Right ventricle myocardium superior (tissue), 1 donor: ENCODE data around the gene THTPA. TPM values are rescaled to one million over a fixed set of nuclear protein-coding genes. Genes with fewer than 3 reads are reported as not detected.
"Not testable (repeated sequence)": the region's sequence is repeated elsewhere in the genome, so short reads cannot be mapped to it uniquely, and the experiment has no call there.

Source experiments
- ATAC-seq: fragments of 200-7000 bp; cut with Tn5 transposase; one replicate; pipeline ENCODE4 v1.9.1; 2020; ENCODE audit warnings: mild to moderate bottlenecking; ENCODE audit not compliant: poor library complexity
- DNase-seq: peaks from one replicate; pipeline ENCODE4 v3.0.0-alpha.2; 2020
- intact Hi-C: fragments of 100-400 bp; cut with DNase I; formaldehyde crosslinking; loops from one replicate; pipeline ENCODE4 v1.11.2; 2022
- total RNA-seq: library from RNA; stranded (reverse); fragmentation: NEBNext Ultra II Directional; extraction: Animal tissue kit (Norgen Biotek cat#: 25700); gene quantifications from one replicate; pipeline ENCODE4 v1.2.1, GENCODE V29; 2021
- donor health status: DM: no; HTN: yes; CAD: no; lungs with severe emphysema.

Gene THTPA
- total RNA-seq, 1 donor from 2014 or later, result 15.4 TPM

DNA sequence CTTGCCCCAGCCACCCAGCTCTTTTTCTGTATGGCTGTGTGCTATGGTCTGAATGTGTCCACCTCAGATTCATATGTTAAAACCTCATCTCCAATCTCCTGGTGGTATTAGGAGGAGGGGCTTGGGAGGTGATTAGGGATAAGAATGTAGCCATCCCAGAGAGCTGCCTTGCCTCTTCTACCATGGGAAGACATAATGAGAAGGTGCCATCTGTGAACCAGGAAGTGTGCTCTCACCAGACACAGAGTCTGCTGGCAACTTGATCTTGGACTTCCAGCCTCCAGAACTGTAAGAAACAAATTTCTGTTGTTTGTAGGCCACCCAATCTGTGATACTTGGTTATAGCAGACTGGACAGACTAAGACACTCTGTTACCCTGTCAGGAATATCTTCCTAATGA is 45.4 kb downstream of the THTPA start:
- DNase-seq (no peak), ATAC-seq (no peak)
- intact Hi-C loops, result no loop called here

GRCh38 chr14:23601845-23602180 is 45.7 kb downstream of the THTPA start:
- intact Hi-C loops, result no loop called here
- ATAC-seq (no peak), DNase-seq (no peak)

- intact Hi-C loops, result no loop called here
- peak; percentile 54 for ATAC-seq
- DNase-seq, result no peak
Measured at GRCh38 chr14:23602181-23603095, 46.4 kb downstream of the THTPA start.

- intact Hi-C loops, result no loop called here
- ATAC-seq, result no peak
- DNase-seq, result no peak
Measured at GRCh38 chr14:23603103-23603502, 47.0 kb downstream of the THTPA start.

GRCh38 chr14:23604148-23604547 is 48.1 kb downstream of the THTPA start:
- no peak for ATAC-seq
- no peak for DNase-seq
- intact Hi-C loops, result no loop called here

DNA sequence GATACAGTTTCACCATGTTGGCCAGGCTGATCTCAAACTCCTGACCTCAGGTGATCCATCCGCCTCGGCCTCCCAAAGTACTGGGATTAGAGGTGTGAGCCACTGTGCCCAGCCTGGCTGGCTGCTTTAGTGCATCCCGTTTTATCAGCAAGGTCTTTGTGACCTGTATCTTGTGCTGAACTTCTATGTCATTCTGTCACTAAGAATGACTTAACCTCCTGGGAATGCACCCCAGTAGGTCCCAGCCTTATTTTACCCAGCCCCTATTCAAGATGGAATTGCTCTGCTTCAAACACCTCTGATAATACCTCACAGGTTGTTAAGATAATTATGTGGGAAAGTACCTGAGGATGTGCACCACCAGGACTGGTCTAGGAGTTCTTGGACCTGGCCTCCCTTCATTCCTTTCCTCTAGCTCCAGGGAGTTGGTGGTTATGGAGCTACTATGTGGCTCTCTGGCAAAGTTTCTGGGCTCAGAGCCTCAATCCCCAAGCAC is 48.7 kb downstream of the THTPA start:
- ATAC-seq (no peak), DNase-seq (no peak)
- intact Hi-C loops, result no loop called here

DNA sequence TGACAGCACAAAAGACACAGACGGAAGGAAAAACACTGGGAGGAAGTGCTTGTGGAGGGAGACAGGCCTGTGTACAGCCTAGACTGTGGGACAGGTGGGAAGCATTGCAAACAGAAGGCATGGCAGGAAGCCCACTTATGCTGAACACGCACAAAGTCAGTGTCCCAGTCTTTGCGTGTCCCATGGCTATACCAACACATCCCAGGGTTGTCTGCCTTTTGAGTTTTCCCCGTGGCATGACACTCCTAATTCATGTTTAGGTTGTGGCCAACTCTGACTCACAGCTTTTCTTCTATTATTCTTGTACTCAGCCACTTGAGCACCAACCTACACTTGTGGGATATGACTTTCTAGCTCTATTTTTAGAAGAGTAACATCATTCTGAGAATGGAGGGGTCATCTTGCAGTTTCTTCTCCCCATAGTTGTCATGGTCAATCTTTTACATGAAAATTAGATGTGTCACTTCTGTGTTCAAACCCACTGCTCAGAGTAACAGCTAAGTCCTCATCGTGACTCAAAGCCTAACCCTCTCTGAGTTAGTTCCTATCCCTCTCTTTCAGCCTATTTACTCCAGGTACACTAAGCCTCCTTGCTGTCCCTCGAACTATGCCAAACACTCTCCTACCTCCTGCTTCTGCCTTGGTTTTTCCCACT is 50.0 kb downstream of the THTPA start:
- ATAC-seq (no peak), DNase-seq (no peak)
- intact Hi-C loops, result no loop called here

DNA sequence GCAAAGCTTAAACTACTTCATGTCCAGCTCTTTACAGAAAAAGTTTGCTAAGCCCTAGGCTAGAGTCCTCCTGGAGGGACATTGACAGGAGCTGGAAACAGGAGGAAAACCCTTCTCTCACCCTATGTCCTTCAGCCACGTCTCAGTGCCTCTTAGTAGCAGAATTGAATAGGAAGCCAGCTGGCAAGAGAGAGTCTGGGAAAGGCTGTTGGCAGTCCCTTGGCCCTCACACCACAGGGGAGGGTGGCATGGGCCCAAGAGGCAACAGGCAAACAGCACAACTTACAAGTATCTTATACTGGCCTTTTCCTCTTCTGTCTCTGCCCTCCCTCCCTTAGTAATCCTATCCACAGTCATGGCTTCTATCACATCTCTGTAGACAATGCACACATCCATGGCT is 52.4 kb downstream of the THTPA start:
- peak; percentile 64 for DNase-seq
- intact Hi-C loops, result no loop called here
- peak; percentile 85 for ATAC-seq

- ATAC-seq, result no peak
- no peak for DNase-seq
Measured at GRCh38 chr14:23609001-23609400, 52.9 kb downstream of the THTPA start.

GRCh38 chr14:23609411-23610089 is 53.5 kb downstream of the THTPA start:
- intact Hi-C loops, DNase-seq: not testable (repeated sequence)

More at GRCh38 chr14:23609001-23609400, 52.9 kb downstream of the THTPA start:
- intact Hi-C loops, result no loop called here

More at GRCh38 chr14:23609411-23610089, 53.5 kb downstream of the THTPA start:
- ATAC-seq, result not testable (repeated sequence)

Other genes starting within 250 kb of the THTPA start
- gene BCL2L2, start 249.4 kb upstream of the THTPA start, total RNA-seq, result 37.3 TPM
- 67.7 TPM for gene PABPN1, start 234.8 kb upstream of the THTPA start, total RNA-seq
- 10.3 TPM for gene SLC22A17, start 203.4 kb upstream of the THTPA start, total RNA-seq
- gene EFS, start 191.1 kb upstream of the THTPA start, total RNA-seq, result 3.2 TPM
- gene IL25, start 183.5 kb upstream of the THTPA start, total RNA-seq, result not detected
- 0.27 TPM for gene CMTM5, start 179.2 kb upstream of the THTPA start, total RNA-seq
- gene MYH6, start 148.0 kb upstream of the THTPA start, total RNA-seq, result 4,934 TPM
- gene MYH7, start 120.6 kb upstream of the THTPA start, total RNA-seq, result 11,793 TPM
- gene NGDN, start 86.6 kb upstream of the THTPA start, total RNA-seq, result 17.0 TPM
- 0.97 TPM for gene ZFHX2, start 4.5 kb upstream of the THTPA start, total RNA-seq
- 10.7 TPM for gene AP1G2, start 11.5 kb downstream of the THTPA start, total RNA-seq
- gene JPH4, start 22.5 kb downstream of the THTPA start, total RNA-seq, result 0.13 TPM
- not detected for gene DHRS2, start 80.1 kb downstream of the THTPA start, total RNA-seq